ENCODE measurements around the gene NR3C2. TPM values are rescaled to one million over a fixed set of nuclear protein-coding genes. Genes with fewer than 3 reads are reported as not detected.

Gene NR3C2
- total RNA-seq, 2 experiments from 2014 or later: 3.1 to 3.3 TPM

- ChIA-PET CTCF (no interaction called here), POLR2A (no interaction called here)
These were observed 204.1 kb downstream of the NR3C2 start for GRCh38 chr4:148238086-148238485.

GRCh38 chr4:148235809-148236208 lies 206.4 kb downstream of the NR3C2 start:
- ChIA-PET POLR2A (no interaction called here), CTCF (no interaction called here)

- ChIA-PET POLR2A (no interaction called here), CTCF (no interaction called here)
These were observed 212.4 kb downstream of the NR3C2 start for GRCh38 chr4:148229798-148230197.

- CTCF ChIA-PET: no interaction called here
- POLR2A ChIA-PET: no interaction called here
These were observed 213.2 kb downstream of the NR3C2 start for GRCh38 chr4:148229028-148229427.

GRCh38 chr4:148227147-148227546 lies 215.1 kb downstream of the NR3C2 start:
- ChIA-PET CTCF (no interaction called here), POLR2A (no interaction called here)

- ChIA-PET POLR2A (no interaction called here), CTCF (no interaction called here)
These were observed 215.9 kb downstream of the NR3C2 start for GRCh38 chr4:148226341-148226740.

- CTCF ChIA-PET: no interaction called here
- POLR2A ChIA-PET: no interaction called here
These were observed 216.6 kb downstream of the NR3C2 start for GRCh38 chr4:148225639-148226038.

- ChIA-PET POLR2A (no interaction called here), CTCF (no interaction called here)
These were observed 217.7 kb downstream of the NR3C2 start for GRCh38 chr4:148224476-148224875.

GRCh38 chr4:148222991-148223660 lies 219.1 kb downstream of the NR3C2 start:
- POLR2A ChIA-PET: no interaction called here
- CTCF ChIA-PET: no interaction called here

GRCh38 chr4:148216866-148217814 lies 225.1 kb downstream of the NR3C2 start:
- ChIA-PET CTCF (no interaction called here), POLR2A (interaction anchor here (0.7 kb wide), 1 partner anchor 679 kb away, joined by 3 read pairs; no protein-coding TSS in a partner anchor)

- CTCF ChIA-PET: no interaction called here
- POLR2A ChIA-PET: no interaction called here
These were observed 225.9 kb downstream of the NR3C2 start for GRCh38 chr4:148216321-148216720.

- CTCF ChIA-PET: no interaction called here
- POLR2A ChIA-PET: no interaction called here
These were observed 227.0 kb downstream of the NR3C2 start for GRCh38 chr4:148215202-148215601.

- ChIA-PET CTCF (no interaction called here), POLR2A (no interaction called here)
These were observed 227.6 kb downstream of the NR3C2 start for GRCh38 chr4:148214529-148215166.

GRCh38 chr4:148211533-148211932 lies 230.7 kb downstream of the NR3C2 start:
- ChIA-PET POLR2A (interaction anchor here (0.6 kb wide), 1 partner anchor 228 kb away, joined by 5 read pairs; no protein-coding TSS in a partner anchor), CTCF (interaction anchor here (0.6 kb wide), 1 partner anchor 47 kb away, joined by 3 read pairs; no protein-coding TSS in a partner anchor)

- POLR2A ChIA-PET: no interaction called here
- CTCF ChIA-PET: no interaction called here
These were observed 231.6 kb downstream of the NR3C2 start for GRCh38 chr4:148210661-148211060.

GRCh38 chr4:148207068-148207467 lies 235.1 kb downstream of the NR3C2 start:
- CTCF ChIA-PET: no interaction called here

GRCh38 chr4:148205476-148205875 lies 236.7 kb downstream of the NR3C2 start:
- ChIA-PET POLR2A (no interaction called here), CTCF (no interaction called here)

More at GRCh38 chr4:148207068-148207467, 235.1 kb downstream of the NR3C2 start:
- POLR2A ChIA-PET: no interaction called here

- POLR2A ChIA-PET: no interaction called here
- CTCF ChIA-PET: no interaction called here
These were observed 237.3 kb downstream of the NR3C2 start for GRCh38 chr4:148204892-148205291.

- CTCF ChIA-PET: no interaction called here
- POLR2A ChIA-PET: no interaction called here
These were observed 238.0 kb downstream of the NR3C2 start for GRCh38 chr4:148204171-148204570.

GRCh38 chr4:148203056-148203898 lies 238.9 kb downstream of the NR3C2 start:
- ChIA-PET POLR2A (no interaction called here), CTCF (no interaction called here)
